ENCODE data around the gene NEK7.
A peak's percentile ranks its signal among the peaks of the same experiment; 100 is the strongest.
"Not testable (repeated sequence)": the region's sequence is repeated elsewhere in the genome, so short reads cannot be mapped to it uniquely, and the experiment has no call there.

NEK7 gene

DNA sequence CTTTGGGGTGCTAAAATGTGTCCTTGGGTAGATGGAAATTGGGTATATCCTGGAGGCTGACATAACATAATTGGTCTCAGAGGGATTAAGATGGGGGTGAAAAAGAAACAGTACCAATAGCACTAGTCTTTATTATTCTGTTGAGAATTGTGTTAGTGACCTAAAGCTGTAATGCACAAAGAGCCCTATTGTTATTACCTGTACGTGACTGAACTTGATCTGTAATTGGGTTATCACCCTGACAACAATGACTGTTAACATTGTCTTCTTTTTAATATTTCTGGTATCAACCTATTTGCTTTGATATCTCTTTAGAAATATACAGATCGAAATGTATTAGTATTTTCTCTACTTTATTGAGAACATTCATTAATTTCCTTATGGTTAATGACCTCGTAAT, 147.6 kb downstream of the NEK7 start:
- DNase-seq (ENCODE audit: extremely low spot score): no peak
- ChIA-PET POLR2A (no interaction called here), CTCF (no interaction called here)
- TF ChIP-seq, protein P1, sequence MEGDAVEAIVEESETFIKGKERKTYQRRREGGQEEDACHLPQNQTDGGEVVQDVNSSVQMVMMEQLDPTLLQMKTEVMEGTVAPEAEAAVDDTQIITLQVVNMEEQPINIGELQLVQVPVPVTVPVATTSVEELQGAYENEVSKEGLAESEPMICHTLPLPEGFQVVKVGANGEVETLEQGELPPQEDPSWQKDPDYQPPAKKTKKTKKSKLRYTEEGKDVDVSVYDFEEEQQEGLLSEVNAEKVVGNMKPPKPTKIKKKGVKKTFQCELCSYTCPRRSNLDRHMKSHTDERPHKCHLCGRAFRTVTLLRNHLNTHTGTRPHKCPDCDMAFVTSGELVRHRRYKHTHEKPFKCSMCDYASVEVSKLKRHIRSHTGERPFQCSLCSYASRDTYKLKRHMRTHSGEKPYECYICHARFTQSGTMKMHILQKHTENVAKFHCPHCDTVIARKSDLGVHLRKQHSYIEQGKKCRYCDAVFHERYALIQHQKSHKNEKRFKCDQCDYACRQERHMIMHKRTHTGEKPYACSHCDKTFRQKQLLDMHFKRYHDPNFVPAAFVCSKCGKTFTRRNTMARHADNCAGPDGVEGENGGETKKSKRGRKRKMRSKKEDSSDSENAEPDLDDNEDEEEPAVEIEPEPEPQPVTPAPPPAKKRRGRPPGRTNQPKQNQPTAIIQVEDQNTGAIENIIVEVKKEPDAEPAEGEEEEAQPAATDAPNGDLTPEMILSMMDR (IDR thresholded peaks at IDR 0.05; ENCODE audit: control extremely low read depth, extremely low read depth, low read depth, missing control alignments): no peak

DNA sequence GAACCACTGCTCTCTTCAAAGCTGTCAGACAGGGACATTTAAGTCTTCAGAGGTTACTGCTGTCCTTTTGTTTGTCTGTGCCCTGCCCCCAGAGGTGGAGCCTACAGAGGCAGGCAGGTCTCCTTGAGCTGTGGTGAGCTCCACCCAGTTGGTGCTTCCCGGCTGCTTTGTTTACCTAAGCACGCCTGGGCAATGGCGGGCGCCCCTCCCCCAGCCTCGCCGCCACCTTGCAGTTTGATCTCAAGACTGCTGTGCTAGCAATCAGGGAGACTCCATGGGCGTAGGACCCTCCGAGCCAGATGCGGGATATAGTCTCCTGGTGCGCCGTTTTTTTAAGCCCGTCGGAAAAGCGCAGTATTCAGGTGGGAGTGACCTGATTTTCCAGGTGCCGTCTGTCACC, 158.0 kb downstream of the NEK7 start:
- POLR2A ChIA-PET; DNase-seq (ENCODE audit: extremely low spot score); CTCF ChIA-PET: not testable (repeated sequence)

DNA sequence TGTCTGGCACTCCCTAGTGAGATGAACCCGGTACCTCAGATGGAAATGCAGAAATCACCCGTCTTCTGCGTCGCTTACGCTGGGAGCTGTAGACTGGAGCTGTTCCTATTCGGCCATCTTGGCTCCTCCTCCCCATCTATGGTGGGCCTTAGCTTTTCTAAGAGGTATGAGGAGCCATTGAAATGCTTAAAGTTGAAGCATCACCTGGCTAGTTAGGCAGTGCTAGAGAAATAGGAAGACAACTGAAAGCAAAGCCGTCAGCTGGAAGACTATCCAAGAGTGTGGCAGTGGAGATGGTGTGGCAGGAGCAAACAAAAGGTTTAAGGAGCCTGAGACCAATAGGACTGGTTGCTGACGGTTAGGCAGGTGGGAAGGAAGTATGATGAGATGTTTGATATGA, 158.5 kb downstream of the NEK7 start:
- DNase-seq (ENCODE audit: extremely low spot score); POLR2A ChIA-PET; CTCF ChIA-PET: not testable (repeated sequence)

DNA sequence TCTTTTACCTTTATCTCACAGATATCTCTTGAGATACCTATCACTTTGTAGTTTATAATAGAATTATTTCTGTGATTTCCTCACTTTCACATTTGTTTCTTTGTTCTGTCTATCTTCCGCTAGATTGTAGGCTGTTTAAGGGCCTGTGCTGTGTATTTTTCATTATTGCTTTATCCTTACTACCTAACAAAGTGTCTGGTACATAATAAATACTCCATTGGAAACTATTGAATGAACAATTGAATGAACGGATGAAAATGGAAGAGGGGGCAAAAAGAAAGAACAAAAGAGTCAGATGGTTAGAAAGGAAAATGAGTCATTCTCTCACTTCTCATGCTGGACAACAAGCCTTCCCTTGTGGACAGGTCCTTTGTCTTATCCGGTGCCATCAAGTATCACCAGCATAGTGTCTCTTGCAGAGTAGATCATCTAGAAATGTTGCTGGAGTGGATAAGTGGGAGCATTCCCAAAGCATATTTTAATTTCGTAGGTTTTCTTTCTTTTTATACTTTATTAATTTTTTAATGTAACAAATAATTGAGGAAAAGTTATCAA, 159.8 kb downstream of the NEK7 start:
- POLR2A ChIA-PET: no interaction called here
- no peak for DNase-seq (ENCODE audit: extremely low spot score)
- CTCF ChIA-PET: no interaction called here
- TF ChIP-seq, protein P1 (IDR thresholded peaks at IDR 0.05; ENCODE audit: control extremely low read depth, extremely low read depth, low read depth, missing control alignments): no peak

DNA sequence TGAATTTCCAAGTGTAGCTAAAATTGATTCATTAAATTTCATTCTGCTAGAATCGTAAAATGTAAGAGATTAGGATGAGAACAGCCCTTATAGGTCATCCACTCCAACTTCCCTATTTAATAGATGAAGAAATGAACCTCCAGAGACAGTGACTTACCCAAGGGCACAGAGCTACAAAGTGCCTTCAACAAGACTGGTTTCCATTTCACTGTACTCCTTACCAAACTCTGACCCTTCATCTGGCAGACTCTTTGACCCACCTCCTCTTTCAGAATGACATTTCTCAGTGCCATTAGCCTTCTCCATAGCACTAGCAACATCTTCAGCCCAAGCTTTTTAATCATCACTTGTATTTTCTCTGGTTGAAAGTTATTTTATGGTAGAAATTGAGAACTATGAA, 161.3 kb downstream of the NEK7 start:
- ChIA-PET POLR2A (no interaction called here), CTCF (interaction anchor here (1.2 kb wide), 1 partner anchor 10 kb away, joined by 3 read pairs; no protein-coding TSS in a partner anchor)
- peak; percentile 15 for DNase-seq (ENCODE audit: extremely low spot score)
- TF ChIP-seq, protein P1 (IDR thresholded peaks at IDR 0.05; ENCODE audit: control extremely low read depth, extremely low read depth, low read depth, missing control alignments): no peak

DNA sequence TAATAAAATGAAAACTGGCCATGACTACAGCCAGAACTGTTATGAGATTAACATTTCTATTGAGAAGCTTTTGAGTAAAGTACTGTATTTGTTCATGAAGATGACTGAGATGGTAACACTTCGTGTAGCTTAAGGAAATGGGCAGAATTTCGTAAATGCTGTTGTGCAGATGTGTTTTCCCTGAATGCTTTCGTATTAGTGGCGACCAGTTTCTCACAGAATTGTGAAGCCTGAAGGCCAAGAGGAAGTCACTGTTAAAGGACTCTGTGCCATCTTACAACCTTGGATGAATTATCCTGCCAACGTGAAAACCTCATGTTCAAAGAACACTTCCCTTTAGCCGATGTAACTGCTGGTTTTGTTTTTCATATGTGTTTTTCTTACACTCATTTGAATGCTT, 164.0 kb downstream of the NEK7 start:
- ChIA-PET CTCF (no interaction called here), POLR2A (no interaction called here)
- TF ChIP-seq, protein P1 (IDR thresholded peaks at IDR 0.05; ENCODE audit: control extremely low read depth, extremely low read depth, low read depth, missing control alignments): no peak
- DNase-seq (ENCODE audit: extremely low spot score): no peak

DNA sequence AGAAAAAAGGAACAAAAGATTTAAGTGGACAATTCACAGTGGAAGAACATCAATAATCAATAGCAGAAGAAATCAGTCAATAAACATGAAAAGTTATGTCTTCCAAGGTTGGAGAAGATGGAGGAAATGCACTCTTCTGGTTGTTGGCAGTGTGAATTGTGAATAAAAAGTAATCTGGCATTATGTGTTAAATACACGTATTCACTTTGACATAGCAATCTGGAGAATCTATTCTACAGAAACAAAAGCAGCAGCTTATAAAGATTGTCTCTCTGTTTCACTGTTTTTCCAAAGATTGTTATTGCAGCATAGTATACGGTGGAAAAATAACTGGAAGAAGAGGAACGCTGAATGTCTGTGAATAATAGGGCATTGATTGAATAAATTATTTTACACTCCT, 169.4 kb downstream of the NEK7 start:
- ChIA-PET CTCF (no interaction called here), POLR2A (no interaction called here)
- no peak for DNase-seq (ENCODE audit: extremely low spot score)
- TF ChIP-seq, protein P1 (IDR thresholded peaks at IDR 0.05; ENCODE audit: control extremely low read depth, extremely low read depth, low read depth, missing control alignments): no peak

DNA sequence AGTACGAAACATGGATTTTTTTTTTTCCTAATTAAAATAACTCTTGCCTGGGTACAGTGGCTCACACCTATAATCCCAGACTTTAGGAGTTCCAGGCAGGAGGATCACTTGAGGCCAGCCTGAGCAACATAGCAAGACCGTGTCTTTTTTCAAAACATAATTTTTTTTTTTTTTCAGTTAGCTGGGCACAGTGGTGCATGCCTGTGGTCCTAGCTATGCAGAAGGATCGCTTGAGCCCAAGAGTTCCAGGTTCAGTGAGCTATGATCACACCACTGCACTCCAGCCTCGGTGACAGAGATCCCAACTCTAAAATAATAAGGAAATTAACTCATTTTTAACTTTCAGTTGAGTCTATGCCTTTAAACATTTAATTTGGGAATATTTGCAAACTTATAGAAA, 170.1 kb downstream of the NEK7 start:
- ChIA-PET CTCF (no interaction called here), POLR2A (no interaction called here)
- TF ChIP-seq, protein P1 (IDR thresholded peaks at IDR 0.05; ENCODE audit: control extremely low read depth, extremely low read depth, low read depth, missing control alignments): no peak

More for the DNA sequence above, 170.1 kb downstream of the NEK7 start:
- no peak for DNase-seq (ENCODE audit: extremely low spot score)

Data from GM10248 (cell line).